Measurements from ENCODE around the gene KLRK1. TPM values are rescaled to one million over a fixed set of nuclear protein-coding genes. Genes with fewer than 3 reads are reported as not detected.
"Not testable (repeated sequence)": the region's sequence is repeated elsewhere in the genome, so short reads cannot be mapped to it uniquely, and the experiment has no call there.

Gene KLRK1
- total RNA-seq, 1 experiment from 2014 or later, result 2.3 TPM

GRCh38 chr12:10331642-10332239 lies 58.1 kb downstream of the KLRK1 start:
- H3K27ac ChIP-seq (ENCODE audit: low read depth, low read length), result no peak overlapping the region
- no peaks in the 10 kb centered on the region for H4K20me1 ChIP-seq (ENCODE audit: insufficient read depth)
- no peak overlapping the region for H3K9ac ChIP-seq (ENCODE audit: low read length)
- ATAC-seq, result peak; percentile 98
- CTCF ChIA-PET, result interaction anchor here (1.0 to 2.1 kb wide), 4 partner anchors 34 to 868 kb away, joined by 3 to 18 read pairs (median 8); no protein-coding TSS in a partner anchor
- DNase-seq (ENCODE audit: low read depth, low spot score), result peak; percentile 56
- H3K4me1 ChIP-seq (ENCODE audit: control insufficient read depth in 1 of 2, insufficient read depth in 2 of 2, low read length in 2 of 2), result peaks cover 0 to 3% of the 10 kb centered on the region in 2 experiments; a peak in 1 of 4 replicates
- RAD21 ChIA-PET (ENCODE audit: low non-redundant PET in 1 of 2, low total read pairs in 2 of 2, uncharacterized antibody in 2 of 2, unreplicated experiment in 2 of 2), result interaction anchor here (1.1 to 1.2 kb wide), 2 partner anchors 230 to 400 kb away, joined by 4 to 5 read pairs; no protein-coding TSS in a partner anchor
- H2AFZ ChIP-seq (ENCODE audit: low read depth, low read length, poor library complexity, severe bottlenecking), result peak overlapping the region; percentile 81
- H3K4me3 ChIP-seq (replicated peaks in 1 of 2; ENCODE audit: low read depth in 1 of 2, low read length in 2 of 2), result no peak overlapping the region
- H3K9me2 ChIP-seq (ENCODE audit: insufficient read depth), result no peaks in the 10 kb centered on the region
- H3K36me3 ChIP-seq (ENCODE audit: control insufficient read depth in 1 of 2, insufficient read depth in 2 of 2, low read length in 2 of 2), result no peaks in the 10 kb centered on the region
- no peaks in the 10 kb centered on the region for H3K27me3 ChIP-seq (ENCODE audit: insufficient read depth, low read length)
- H3K9me3 ChIP-seq (ENCODE audit: control insufficient read depth in 1 of 2, insufficient read depth in 1 of 2, low read depth in 1 of 2, low read length in 2 of 2), result no peaks in the 10 kb centered on the region; a peak in 1 of 4 replicates
- BruUV-seq (replicated peaks), result no TSS peak
- POLR2A ChIA-PET, result no interaction called here
- H3K79me2 ChIP-seq (ENCODE audit: insufficient read depth, low read length), result no peaks in the 10 kb centered on the region
- intact Hi-C loops (cut with micrococcal nuclease), result loop anchor here (1.0 to 10.0 kb wide), 5 partner anchors 170 to 1153 kb away; partner anchors contain the start of gene STYK1
- TF ChIP-seq ELF1 (IDR thresholded peaks at IDR 0.05; ENCODE audit: borderline replicate concordance, low read depth) (no peak), CTCF (IDR thresholded peaks at IDR 0.05 in 2 of 3, conservative IDR thresholded peaks at IDR 0.05 in 1 of 3; ENCODE audit: borderline replicate concordance in 1 of 3, insufficient read depth in 1 of 3, low read depth in 2 of 3, low read length in 2 of 3) (peak; percentile 81 to 95 (median 83)), SIN3A (IDR thresholded peaks at IDR 0.05; ENCODE audit: low read depth) (no peak), RAD21 (IDR thresholded peaks at IDR 0.05; ENCODE audit: low read depth) (peak; percentile 94), SP1 (IDR thresholded peaks at IDR 0.05; ENCODE audit: low read depth) (no peak), CEBPB (IDR thresholded peaks at IDR 0.05; ENCODE audit: low read depth) (0 out of 2 replicates have a peak, but pooled peaks have one; percentile 12)
- no peak overlapping the region; the same call in 1 of the 2 replicates for H3K4me2 ChIP-seq (ENCODE audit: low read length)

GRCh38 chr12:10328691-10329090 lies 61.1 kb downstream of the KLRK1 start:
- RAD21 ChIA-PET (ENCODE audit: low non-redundant PET in 1 of 2, low total read pairs in 2 of 2, uncharacterized antibody in 2 of 2, unreplicated experiment in 2 of 2), result interaction anchor here in 1 of 2 experiments (0.6 kb wide), 1 partner anchor 56 kb away, joined by 4 read pairs; no protein-coding TSS in a partner anchor
- H3K4me2 ChIP-seq (ENCODE audit: low read length); H3K9me2 ChIP-seq (ENCODE audit: insufficient read depth); H3K9ac ChIP-seq (ENCODE audit: low read length); BruUV-seq (replicated peaks); H3K4me3 ChIP-seq (replicated peaks in 1 of 2; ENCODE audit: low read depth in 1 of 2, low read length in 2 of 2); CTCF ChIA-PET; H3K36me3 ChIP-seq (ENCODE audit: control insufficient read depth in 1 of 2, insufficient read depth in 2 of 2, low read length in 2 of 2); DNase-seq (ENCODE audit: low read depth, low spot score); H3K4me1 ChIP-seq (ENCODE audit: control insufficient read depth in 1 of 2, insufficient read depth in 2 of 2, low read length in 2 of 2); H3K27me3 ChIP-seq (ENCODE audit: insufficient read depth, low read length); H2AFZ ChIP-seq (ENCODE audit: low read depth, low read length, poor library complexity, severe bottlenecking); H3K79me2 ChIP-seq (ENCODE audit: insufficient read depth, low read length); ATAC-seq; POLR2A ChIA-PET; H3K9me3 ChIP-seq (ENCODE audit: control insufficient read depth in 1 of 2, insufficient read depth in 1 of 2, low read depth in 1 of 2, low read length in 2 of 2); H3K27ac ChIP-seq (ENCODE audit: low read depth, low read length); intact Hi-C loops (cut with micrococcal nuclease); H4K20me1 ChIP-seq (ENCODE audit: insufficient read depth): not testable (repeated sequence)

Other genes starting within 250 kb of the KLRK1 start
- 0.12 TPM for gene OLR1, start 217.9 kb downstream of the KLRK1 start, total RNA-seq (2021; ENCODE audit: unreplicated experiment)
- gene TMEM52B, start 211.0 kb downstream of the KLRK1 start, total RNA-seq (2021; ENCODE audit: unreplicated experiment), result not detected
- gene GABARAPL1, start 177.2 kb downstream of the KLRK1 start, total RNA-seq (2021; ENCODE audit: unreplicated experiment), result 35.5 TPM
- 0.27 TPM for gene KLRD1, start 82.2 kb downstream of the KLRK1 start, total RNA-seq (2021; ENCODE audit: unreplicated experiment)
- gene KLRC4, start 19.7 kb upstream of the KLRK1 start, total RNA-seq (2021; ENCODE audit: unreplicated experiment), result 2.1 TPM
- gene KLRC3, start 30.6 kb upstream of the KLRK1 start, total RNA-seq (2021; ENCODE audit: unreplicated experiment), result 1.8 TPM
- gene KLRC2, start 46.0 kb upstream of the KLRK1 start, total RNA-seq (2021; ENCODE audit: unreplicated experiment), result 7.5 TPM
- gene KLRC1, start 63.3 kb upstream of the KLRK1 start, total RNA-seq (2021; ENCODE audit: unreplicated experiment), result not detected
- gene EIF2S3B, start 115.8 kb upstream of the KLRK1 start, total RNA-seq (2021; ENCODE audit: unreplicated experiment), result 1.0 TPM
- 55.8 TPM for gene MAGOHB, start 223.6 kb upstream of the KLRK1 start, total RNA-seq (2021; ENCODE audit: unreplicated experiment)

Data from HCT116 (cell line).